H1 (cell line): Measurements from ENCODE around the gene CRYBB2. TPM values are rescaled to one million over a fixed set of nuclear protein-coding genes. Genes with fewer than 3 reads are reported as not detected.
A peak's percentile ranks its signal among the peaks of the same experiment; 100 is the strongest.

Experiments
- CEBPB ChIP-seq: IDR thresholded peaks from 2 replicates; pipeline ENCODE4 v1.6.1; 2012; ENCODE audit warnings: low read depth, low read length
- CHD1 ChIP-seq: IDR thresholded peaks from 2 replicates; pipeline ENCODE4 v1.6.1; 2012; ENCODE audit warnings: low read depth, low read length, improper control_type of control experiment
- CHD2 ChIP-seq: IDR thresholded peaks from 2 replicates; pipeline ENCODE4 v1.6.1; 2012; ENCODE audit warnings: low read length, improper control_type of control experiment
- CTBP2 ChIP-seq: IDR thresholded peaks from 2 replicates; pipeline ENCODE4 v1.7.0; 2011; ENCODE audit warnings: borderline replicate concordance, mild to moderate bottlenecking, moderate library complexity, mixed read lengths, low read length; ENCODE audit not compliant: insufficient read depth, insufficient read length
- EGR1 ChIP-seq: IDR thresholded peaks from 2 replicates; pipeline ENCODE4 v1.6.1; 2011; ENCODE audit warnings: low read depth, low read length, borderline replicate concordance
- KDM1A ChIP-seq: fragments of 200-600, 300-600 bp; sonication (generic); IDR thresholded peaks from 2 replicates; pipeline ENCODE4 v1.7.1; 2016; ENCODE audit warnings: mild to moderate bottlenecking, low read length, borderline replicate concordance
- TBP ChIP-seq: IDR thresholded peaks from 2 replicates; pipeline ENCODE4 v1.6.1; 2011; ENCODE audit warnings: low read depth, low read length, improper control_type of control experiment
- TEAD4 ChIP-seq: IDR thresholded peaks from 2 replicates; pipeline ENCODE4 v1.6.1; 2012; ENCODE audit warnings: low read depth, low read length, inconsistent platforms, mixed read lengths
- polyA plus RNA-seq, 7 experiments: library from polyadenylated mRNA; depleted of rRNA in 3 of 7; stranded (reverse) in 5 of 7; unstranded in 2 of 7; fragments of >200 nt in 5 of 7; fragments of 200-250 nt in 2 of 7; gene quantifications; 1 replicate in 5 of 7; 2 replicates in 1 of 7; 4 replicates in 1 of 7; pipeline versions ENCODE4 v1.2.1 to v1.2.3, GENCODE V29; 2011 to 2013; ENCODE audit warnings: missing spikeins in 2 of 7, mixed read lengths in 2 of 7
- total RNA-seq: library from RNA; stranded (reverse); fragmentation: NEBNext Ultra II Directional; extraction: Animal tissue kit (Norgen Biotek cat#: 25700); gene quantifications from 2 replicates; pipeline ENCODE4 v1.2.1, GENCODE V29; 2021
- TF ChIP-seq, protein P1 (sequence below): fragments of 300-600 bp; sonication (generic); IDR thresholded peaks from 2 replicates; pipeline ENCODE4 v1.7.1; 2012; ENCODE audit warnings: low read length, moderate library complexity, mild to moderate bottlenecking, inconsistent platforms; ENCODE audit not compliant: insufficient replicate concordance
- TF ChIP-seq, protein P2 (sequence below): IDR thresholded peaks from 2 replicates; pipeline ENCODE4 v1.6.1; 2011; ENCODE audit warnings: low read length, improper control_type of control experiment

The CRYBB2 gene
- total and polyA plus RNA-seq, 2 of the 8 experiments (the other 6 are each of a cell fraction or from before 2014, with no cell fraction given), result 0.12 TPM; not detected in 1

GRCh38 chr22:25235547-25236290 lies 16.3 kb downstream of the CRYBB2 start (continued):
- no peak for TF ChIP-seq CHD1
- no peak for TF ChIP-seq TEAD4
- TF ChIP-seq KDM1A, result no peak
- TF ChIP-seq CEBPB, result no peak
- no peak for TF ChIP-seq CTBP2
- TF ChIP-seq, protein P1, sequence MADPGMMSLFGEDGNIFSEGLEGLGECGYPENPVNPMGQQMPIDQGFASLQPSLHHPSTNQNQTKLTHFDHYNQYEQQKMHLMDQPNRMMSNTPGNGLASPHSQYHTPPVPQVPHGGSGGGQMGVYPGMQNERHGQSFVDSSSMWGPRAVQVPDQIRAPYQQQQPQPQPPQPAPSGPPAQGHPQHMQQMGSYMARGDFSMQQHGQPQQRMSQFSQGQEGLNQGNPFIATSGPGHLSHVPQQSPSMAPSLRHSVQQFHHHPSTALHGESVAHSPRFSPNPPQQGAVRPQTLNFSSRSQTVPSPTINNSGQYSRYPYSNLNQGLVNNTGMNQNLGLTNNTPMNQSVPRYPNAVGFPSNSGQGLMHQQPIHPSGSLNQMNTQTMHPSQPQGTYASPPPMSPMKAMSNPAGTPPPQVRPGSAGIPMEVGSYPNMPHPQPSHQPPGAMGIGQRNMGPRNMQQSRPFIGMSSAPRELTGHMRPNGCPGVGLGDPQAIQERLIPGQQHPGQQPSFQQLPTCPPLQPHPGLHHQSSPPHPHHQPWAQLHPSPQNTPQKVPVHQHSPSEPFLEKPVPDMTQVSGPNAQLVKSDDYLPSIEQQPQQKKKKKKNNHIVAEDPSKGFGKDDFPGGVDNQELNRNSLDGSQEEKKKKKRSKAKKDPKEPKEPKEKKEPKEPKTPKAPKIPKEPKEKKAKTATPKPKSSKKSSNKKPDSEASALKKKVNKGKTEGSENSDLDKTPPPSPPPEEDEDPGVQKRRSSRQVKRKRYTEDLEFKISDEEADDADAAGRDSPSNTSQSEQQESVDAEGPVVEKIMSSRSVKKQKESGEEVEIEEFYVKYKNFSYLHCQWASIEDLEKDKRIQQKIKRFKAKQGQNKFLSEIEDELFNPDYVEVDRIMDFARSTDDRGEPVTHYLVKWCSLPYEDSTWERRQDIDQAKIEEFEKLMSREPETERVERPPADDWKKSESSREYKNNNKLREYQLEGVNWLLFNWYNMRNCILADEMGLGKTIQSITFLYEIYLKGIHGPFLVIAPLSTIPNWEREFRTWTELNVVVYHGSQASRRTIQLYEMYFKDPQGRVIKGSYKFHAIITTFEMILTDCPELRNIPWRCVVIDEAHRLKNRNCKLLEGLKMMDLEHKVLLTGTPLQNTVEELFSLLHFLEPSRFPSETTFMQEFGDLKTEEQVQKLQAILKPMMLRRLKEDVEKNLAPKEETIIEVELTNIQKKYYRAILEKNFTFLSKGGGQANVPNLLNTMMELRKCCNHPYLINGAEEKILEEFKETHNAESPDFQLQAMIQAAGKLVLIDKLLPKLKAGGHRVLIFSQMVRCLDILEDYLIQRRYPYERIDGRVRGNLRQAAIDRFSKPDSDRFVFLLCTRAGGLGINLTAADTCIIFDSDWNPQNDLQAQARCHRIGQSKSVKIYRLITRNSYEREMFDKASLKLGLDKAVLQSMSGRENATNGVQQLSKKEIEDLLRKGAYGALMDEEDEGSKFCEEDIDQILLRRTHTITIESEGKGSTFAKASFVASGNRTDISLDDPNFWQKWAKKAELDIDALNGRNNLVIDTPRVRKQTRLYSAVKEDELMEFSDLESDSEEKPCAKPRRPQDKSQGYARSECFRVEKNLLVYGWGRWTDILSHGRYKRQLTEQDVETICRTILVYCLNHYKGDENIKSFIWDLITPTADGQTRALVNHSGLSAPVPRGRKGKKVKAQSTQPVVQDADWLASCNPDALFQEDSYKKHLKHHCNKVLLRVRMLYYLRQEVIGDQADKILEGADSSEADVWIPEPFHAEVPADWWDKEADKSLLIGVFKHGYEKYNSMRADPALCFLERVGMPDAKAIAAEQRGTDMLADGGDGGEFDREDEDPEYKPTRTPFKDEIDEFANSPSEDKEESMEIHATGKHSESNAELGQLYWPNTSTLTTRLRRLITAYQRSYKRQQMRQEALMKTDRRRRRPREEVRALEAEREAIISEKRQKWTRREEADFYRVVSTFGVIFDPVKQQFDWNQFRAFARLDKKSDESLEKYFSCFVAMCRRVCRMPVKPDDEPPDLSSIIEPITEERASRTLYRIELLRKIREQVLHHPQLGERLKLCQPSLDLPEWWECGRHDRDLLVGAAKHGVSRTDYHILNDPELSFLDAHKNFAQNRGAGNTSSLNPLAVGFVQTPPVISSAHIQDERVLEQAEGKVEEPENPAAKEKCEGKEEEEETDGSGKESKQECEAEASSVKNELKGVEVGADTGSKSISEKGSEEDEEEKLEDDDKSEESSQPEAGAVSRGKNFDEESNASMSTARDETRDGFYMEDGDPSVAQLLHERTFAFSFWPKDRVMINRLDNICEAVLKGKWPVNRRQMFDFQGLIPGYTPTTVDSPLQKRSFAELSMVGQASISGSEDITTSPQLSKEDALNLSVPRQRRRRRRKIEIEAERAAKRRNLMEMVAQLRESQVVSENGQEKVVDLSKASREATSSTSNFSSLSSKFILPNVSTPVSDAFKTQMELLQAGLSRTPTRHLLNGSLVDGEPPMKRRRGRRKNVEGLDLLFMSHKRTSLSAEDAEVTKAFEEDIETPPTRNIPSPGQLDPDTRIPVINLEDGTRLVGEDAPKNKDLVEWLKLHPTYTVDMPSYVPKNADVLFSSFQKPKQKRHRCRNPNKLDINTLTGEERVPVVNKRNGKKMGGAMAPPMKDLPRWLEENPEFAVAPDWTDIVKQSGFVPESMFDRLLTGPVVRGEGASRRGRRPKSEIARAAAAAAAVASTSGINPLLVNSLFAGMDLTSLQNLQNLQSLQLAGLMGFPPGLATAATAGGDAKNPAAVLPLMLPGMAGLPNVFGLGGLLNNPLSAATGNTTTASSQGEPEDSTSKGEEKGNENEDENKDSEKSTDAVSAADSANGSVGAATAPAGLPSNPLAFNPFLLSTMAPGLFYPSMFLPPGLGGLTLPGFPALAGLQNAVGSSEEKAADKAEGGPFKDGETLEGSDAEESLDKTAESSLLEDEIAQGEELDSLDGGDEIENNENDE, result no peak
- TF ChIP-seq EGR1, result peak; percentile 51; the same call in 1 of the 2 replicates
- TF ChIP-seq, protein P2, sequence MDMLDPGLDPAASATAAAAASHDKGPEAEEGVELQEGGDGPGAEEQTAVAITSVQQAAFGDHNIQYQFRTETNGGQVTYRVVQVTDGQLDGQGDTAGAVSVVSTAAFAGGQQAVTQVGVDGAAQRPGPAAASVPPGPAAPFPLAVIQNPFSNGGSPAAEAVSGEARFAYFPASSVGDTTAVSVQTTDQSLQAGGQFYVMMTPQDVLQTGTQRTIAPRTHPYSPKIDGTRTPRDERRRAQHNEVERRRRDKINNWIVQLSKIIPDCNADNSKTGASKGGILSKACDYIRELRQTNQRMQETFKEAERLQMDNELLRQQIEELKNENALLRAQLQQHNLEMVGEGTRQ, result no peak
- TF ChIP-seq TBP, result peak; percentile 14; the same call in 1 of the 2 replicates
- peak; percentile 91 for TF ChIP-seq CHD2
